ENCODE data around the gene MT1F. TPM values are rescaled to one million over a fixed set of nuclear protein-coding genes. Genes with fewer than 3 reads are reported as not detected.
"Not testable (repeated sequence)": the region's sequence is repeated elsewhere in the genome, so short reads cannot be mapped to it uniquely, and the experiment has no call there.

MT1F gene
- total RNA-seq, 4 donors from 2014 or later, result 3.2 TPM; not detected in 3

- TF ChIP-seq POLR2A (IDR thresholded peaks at IDR 0.05) (no peak), CTCF (IDR thresholded peaks at IDR 0.05 in 4 of 5, conservative IDR thresholded peaks at IDR 0.05 in 1 of 5) (no peak)
- DNase-seq (no peak), ATAC-seq (no peak)
- intact Hi-C loops (cut with DNase I; ENCODE audit: low total_unique reads) (no loop called here), in situ Hi-C loops (cut with MboI; ENCODE audit: low sequenced_read_pairs in 4 of 4) (no loop called here)
- H3K27ac ChIP-seq, result peak overlapping the region in 1 of 4 donors; percentile 49
- H3K4me3 ChIP-seq, result peak overlapping the region in 3 of 4 donors; percentile 42 to 61 (median 55)
- H3K27me3 ChIP-seq, result peaks cover 12 to 18% (median 14%) of the 10 kb centered on the region in 3 donors
- no peaks in the 10 kb centered on the region for H3K36me3 ChIP-seq
- H3K4me1 ChIP-seq, result peaks cover 0 to 7% of the 10 kb centered on the region in 2 donors
- no peaks in the 10 kb centered on the region for H3K9me3 ChIP-seq
Observed at GRCh38 chr16:56658327-56658875, 642 bp downstream of the MT1F start.

DNA sequence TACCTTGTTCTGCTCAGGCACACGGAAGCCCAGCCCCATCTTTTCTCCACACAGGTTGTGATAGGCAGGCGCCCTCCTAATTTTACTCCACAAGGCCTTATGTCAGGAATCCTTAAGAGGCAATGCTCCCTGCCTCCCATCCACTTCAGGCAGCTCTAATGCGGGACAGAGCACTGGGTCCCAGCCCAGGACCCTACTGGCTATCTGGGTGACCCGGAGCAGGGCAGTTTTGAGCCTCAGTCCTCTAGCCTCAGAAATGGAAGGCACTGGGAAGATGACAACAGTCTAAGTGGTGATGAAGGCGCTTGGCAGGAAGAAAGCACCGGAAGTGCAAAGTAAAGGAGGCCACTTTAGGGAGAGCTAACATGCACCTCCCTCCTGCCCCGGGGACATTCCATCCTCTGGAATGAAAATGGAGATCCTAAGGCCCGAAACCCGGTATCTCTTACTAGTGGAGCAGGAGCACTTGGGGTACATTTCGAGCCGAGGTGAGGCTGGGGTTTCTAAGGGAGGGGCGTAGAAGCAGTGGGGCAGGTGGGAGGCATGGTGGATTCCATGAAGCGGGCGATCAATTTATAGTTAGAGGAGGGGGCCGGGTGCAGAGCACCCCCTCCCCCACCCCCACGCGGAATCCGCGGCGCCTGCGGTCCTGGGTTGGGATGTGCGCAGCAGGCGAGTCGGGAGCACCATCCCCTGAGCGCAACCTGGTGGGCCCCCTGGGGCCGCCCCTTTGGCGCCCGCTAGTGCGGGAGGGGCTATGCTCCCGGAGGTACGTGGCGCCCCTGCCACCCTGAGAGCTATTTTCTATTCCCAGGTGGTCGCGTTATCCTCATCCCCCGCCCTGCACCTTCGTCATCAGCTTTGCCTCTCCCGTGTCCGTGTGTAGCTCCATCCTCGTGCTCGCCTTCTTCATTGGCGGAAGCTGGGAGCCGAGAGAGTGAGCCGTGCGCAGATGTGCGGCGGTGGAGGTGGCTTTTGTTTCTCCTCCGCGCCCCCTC, 4.9 kb downstream of the MT1F start:
- peaks cover 0 to 8% of the 10 kb centered on the region in 2 donors for H3K4me1 ChIP-seq
- no peaks in the 10 kb centered on the region for H3K9me3 ChIP-seq
- no peaks in the 10 kb centered on the region for H3K36me3 ChIP-seq
- H3K4me3 ChIP-seq, result no peak overlapping the region
- H3K27me3 ChIP-seq, result peaks cover 16 to 22% (median 20%) of the 10 kb centered on the region in 3 donors
- DNase-seq (no peak), ATAC-seq (no peak)
- TF ChIP-seq POLR2A (IDR thresholded peaks at IDR 0.05) (no peak), CTCF (IDR thresholded peaks at IDR 0.05 in 4 of 5, conservative IDR thresholded peaks at IDR 0.05 in 1 of 5) (no peak)
- intact Hi-C loops (cut with DNase I; ENCODE audit: low total_unique reads) (no loop called here), in situ Hi-C loops (cut with MboI; ENCODE audit: low sequenced_read_pairs in 4 of 4) (no loop called here)
- H3K27ac ChIP-seq, result no peak overlapping the region

- ATAC-seq (no peak), DNase-seq (no peak)
Observed at GRCh38 chr16:56664506-56664905, 6.7 kb downstream of the MT1F start.

DNA sequence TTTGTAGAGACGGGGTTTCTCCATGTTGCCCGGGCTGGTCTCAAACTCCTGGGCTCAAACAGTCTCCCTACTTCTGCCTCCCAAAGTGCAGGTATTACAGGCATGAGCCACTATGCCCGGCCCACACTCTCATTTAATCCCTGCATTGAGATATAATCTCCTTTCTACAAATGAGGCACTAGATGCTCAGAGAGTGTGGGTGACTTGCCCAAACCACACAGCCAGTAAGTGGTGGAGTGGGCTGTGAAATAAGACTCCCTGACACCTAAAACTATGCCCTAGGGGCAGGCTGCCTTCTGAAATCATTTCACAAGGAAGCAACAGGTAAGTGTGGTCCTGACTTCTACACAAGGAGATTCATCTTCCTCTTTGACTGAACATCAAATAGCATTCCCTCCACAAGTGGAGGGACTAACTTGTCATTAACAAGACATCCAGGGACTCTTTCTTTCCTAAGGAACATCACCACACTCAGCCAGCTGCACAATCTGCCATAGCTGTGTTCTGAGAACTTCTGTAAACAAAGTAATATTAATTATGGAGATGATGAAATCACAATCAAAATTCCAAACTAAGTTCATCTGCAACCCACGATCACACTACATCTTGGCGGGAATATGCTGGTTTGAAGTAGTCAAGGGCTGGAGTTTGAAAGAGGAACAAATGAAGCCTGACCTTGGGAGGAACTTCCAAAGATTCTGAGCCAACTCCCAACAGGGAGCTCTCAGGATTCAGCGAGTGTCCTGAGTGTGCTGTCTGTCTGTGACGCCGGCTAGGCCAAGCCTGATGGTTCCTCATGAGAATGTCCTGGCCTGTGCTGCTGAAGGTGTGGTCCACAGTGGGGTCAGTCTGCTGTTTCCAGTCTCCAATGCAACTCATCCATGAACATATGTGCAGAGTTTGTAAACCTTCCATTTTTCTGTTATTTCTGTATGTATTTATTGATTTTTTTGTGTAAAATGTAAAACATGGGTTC, 7.8 kb downstream of the MT1F start:
- in situ Hi-C loops (cut with MboI; ENCODE audit: low sequenced_read_pairs in 4 of 4); H3K9me3 ChIP-seq; intact Hi-C loops (cut with DNase I; ENCODE audit: low total_unique reads); ATAC-seq; H3K27ac ChIP-seq; H3K36me3 ChIP-seq; H3K4me3 ChIP-seq; H3K4me1 ChIP-seq; DNase-seq: not testable (repeated sequence)
- peaks cover 26 to 46% (median 38%) of the 10 kb centered on the region in 3 donors for H3K27me3 ChIP-seq

More at GRCh38 chr16:56664506-56664905, 6.7 kb downstream of the MT1F start:
- intact Hi-C loops (cut with DNase I; ENCODE audit: low total_unique reads), result no loop called here
- H3K27me3 ChIP-seq, result peaks cover 19 to 39% (median 29%) of the 10 kb centered on the region in 3 donors
- TF ChIP-seq CTCF (IDR thresholded peaks at IDR 0.05 in 4 of 5, conservative IDR thresholded peaks at IDR 0.05 in 1 of 5) (no peak), POLR2A (IDR thresholded peaks at IDR 0.05) (no peak)
- H3K9me3 ChIP-seq, result no peaks in the 10 kb centered on the region
- in situ Hi-C loops (cut with MboI; ENCODE audit: low sequenced_read_pairs in 4 of 4), result no loop called here
- H3K36me3 ChIP-seq, result no peaks in the 10 kb centered on the region
- H3K4me1 ChIP-seq, result peaks cover 0 to 9% of the 10 kb centered on the region in 2 donors
- no peak overlapping the region for H3K4me3 ChIP-seq
- no peak overlapping the region for H3K27ac ChIP-seq

Data from gastrocnemius medialis (tissue), 4 donors.